GM21825 (cell line): ENCODE results near the gene MPND.

Experiments used
- ATAC-seq: cut with Tn5 transposase; IDR thresholded peaks from one replicate; pipeline ENCODE4 v1.9.1; 2021; ENCODE audit warnings: mild to moderate bottlenecking, moderate library complexity; ENCODE audit not compliant: unreplicated experiment

The MPND gene

GRCh38 chr19:4376028-4376670 lies 32.8 kb downstream of the MPND start:
- no peak for ATAC-seq

GRCh38 chr19:4376671-4376990 lies 33.3 kb downstream of the MPND start:
- ATAC-seq: no peak

GRCh38 chr19:4376991-4377781 lies 33.8 kb downstream of the MPND start:
- ATAC-seq: no peak

GRCh38 chr19:4378886-4379285 lies 35.5 kb downstream of the MPND start:
- ATAC-seq: no peak

- ATAC-seq: no peak
Measured at GRCh38 chr19:4379383-4380253, 36.3 kb downstream of the MPND start.

- ATAC-seq: no peak
Measured at GRCh38 chr19:4380254-4380727, 36.9 kb downstream of the MPND start.

- ATAC-seq: no peak
Measured at GRCh38 chr19:4385291-4386040, 42.1 kb downstream of the MPND start.

GRCh38 chr19:4386041-4386782 lies 42.9 kb downstream of the MPND start:
- ATAC-seq: no peak

- no peak for ATAC-seq
Measured at GRCh38 chr19:4388337-4389063, 45.1 kb downstream of the MPND start.

- no peak for ATAC-seq
Measured at GRCh38 chr19:4389064-4389375, 45.7 kb downstream of the MPND start.

- ATAC-seq: no peak
Measured at GRCh38 chr19:4389511-4390016, 46.2 kb downstream of the MPND start.

- ATAC-seq: no peak
Measured at GRCh38 chr19:4390017-4390566, 46.7 kb downstream of the MPND start.

- no peak for ATAC-seq
Measured at GRCh38 chr19:4390567-4391305, 47.4 kb downstream of the MPND start.

- no peak for ATAC-seq
Measured at GRCh38 chr19:4391306-4391693, 47.9 kb downstream of the MPND start.

- no peak for ATAC-seq
Measured at GRCh38 chr19:4391701-4392483, 48.5 kb downstream of the MPND start.

- no peak for ATAC-seq
Measured at GRCh38 chr19:4393947-4394590, 50.7 kb downstream of the MPND start.
